ENCODE data around the gene APOC3. TPM values are rescaled to one million over a fixed set of nuclear protein-coding genes. Genes with fewer than 3 reads are reported as not detected.

The APOC3 gene
- not detected for total RNA-seq (ENCODE audit: unreplicated experiment)
- long read RNA-seq, result 0 reads

DNA sequence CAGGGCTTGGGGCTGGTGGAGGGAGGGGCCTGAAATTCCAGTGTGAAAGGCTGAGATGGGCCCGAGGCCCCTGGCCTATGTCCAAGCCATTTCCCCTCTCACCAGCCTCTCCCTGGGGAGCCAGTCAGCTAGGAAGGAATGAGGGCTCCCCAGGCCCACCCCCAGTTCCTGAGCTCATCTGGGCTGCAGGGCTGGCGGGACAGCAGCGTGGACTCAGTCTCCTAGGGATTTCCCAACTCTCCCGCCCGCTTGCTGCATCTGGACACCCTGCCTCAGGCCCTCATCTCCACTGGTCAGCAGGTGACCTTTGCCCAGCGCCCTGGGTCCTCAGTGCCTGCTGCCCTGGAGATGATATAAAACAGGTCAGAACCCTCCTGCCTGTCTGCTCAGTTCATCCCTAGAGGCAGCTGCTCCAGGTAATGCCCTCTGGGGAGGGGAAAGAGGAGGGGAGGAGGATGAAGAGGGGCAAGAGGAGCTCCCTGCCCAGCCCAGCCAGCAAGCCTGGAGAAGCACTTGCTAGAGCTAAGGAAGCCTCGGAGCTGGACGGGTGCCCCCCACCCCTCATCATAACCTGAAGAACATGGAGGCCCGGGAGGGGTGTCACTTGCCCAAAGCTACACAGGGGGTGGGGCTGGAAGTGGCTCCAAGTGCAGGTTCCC is at the start of gene APOC3:
Gene APOC3, plus strand, starts transcription at position 383 of the 659 bp plus-strand sequence. CDS start 676 bp downstream, outside the sequence.
- Mint-ChIP-seq H3K4me1 (ENCODE audit: unreplicated experiment) (peaks cover under 1% of the 10 kb centered on the region), H3K27me3 (ENCODE audit: unreplicated experiment) (peaks cover 6% of the 10 kb centered on the region), H3K36me3 (ENCODE audit: low read depth, unreplicated experiment) (no peaks in the 10 kb centered on the region), H3K27ac (ENCODE audit: unreplicated experiment) (no peak within 1 kb of the TSS), H3K9me3 (ENCODE audit: unreplicated experiment) (no peaks in the 10 kb centered on the region), H3K4me3 (ENCODE audit: unreplicated experiment) (no peak within 1 kb of the TSS)
- DNase-seq (ENCODE audit: low spot score), result no peak
- TF ChIP-seq, protein P1, sequence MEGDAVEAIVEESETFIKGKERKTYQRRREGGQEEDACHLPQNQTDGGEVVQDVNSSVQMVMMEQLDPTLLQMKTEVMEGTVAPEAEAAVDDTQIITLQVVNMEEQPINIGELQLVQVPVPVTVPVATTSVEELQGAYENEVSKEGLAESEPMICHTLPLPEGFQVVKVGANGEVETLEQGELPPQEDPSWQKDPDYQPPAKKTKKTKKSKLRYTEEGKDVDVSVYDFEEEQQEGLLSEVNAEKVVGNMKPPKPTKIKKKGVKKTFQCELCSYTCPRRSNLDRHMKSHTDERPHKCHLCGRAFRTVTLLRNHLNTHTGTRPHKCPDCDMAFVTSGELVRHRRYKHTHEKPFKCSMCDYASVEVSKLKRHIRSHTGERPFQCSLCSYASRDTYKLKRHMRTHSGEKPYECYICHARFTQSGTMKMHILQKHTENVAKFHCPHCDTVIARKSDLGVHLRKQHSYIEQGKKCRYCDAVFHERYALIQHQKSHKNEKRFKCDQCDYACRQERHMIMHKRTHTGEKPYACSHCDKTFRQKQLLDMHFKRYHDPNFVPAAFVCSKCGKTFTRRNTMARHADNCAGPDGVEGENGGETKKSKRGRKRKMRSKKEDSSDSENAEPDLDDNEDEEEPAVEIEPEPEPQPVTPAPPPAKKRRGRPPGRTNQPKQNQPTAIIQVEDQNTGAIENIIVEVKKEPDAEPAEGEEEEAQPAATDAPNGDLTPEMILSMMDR (IDR thresholded peaks at IDR 0.05; ENCODE audit: unreplicated experiment), result no peak

DNA sequence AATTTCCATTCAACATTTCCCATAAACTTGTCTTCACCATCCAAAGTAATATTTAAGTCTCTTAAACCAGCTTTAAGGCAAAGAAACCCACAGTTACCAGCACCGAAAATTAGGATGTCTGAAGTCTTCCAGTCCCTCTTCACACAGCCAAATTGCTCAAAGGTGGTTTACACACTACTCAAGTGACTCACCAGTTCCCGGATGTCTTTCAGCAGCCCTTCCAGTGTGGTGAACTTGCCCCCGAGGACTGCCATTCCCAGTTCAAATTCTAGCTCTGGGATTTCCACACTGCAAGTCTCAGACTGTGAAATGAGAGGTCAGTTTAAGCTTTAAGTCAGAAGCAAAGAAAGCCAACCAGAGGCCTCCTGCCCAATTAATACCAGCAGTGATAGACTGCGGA is 47.0 kb upstream of the APOC3 start:
- no peaks in the 10 kb centered on the region for H3K9me3 Mint-ChIP-seq (ENCODE audit: unreplicated experiment)
- H3K27me3 Mint-ChIP-seq (ENCODE audit: unreplicated experiment), result peaks cover 3% of the 10 kb centered on the region
- no peak overlapping the region for H3K27ac Mint-ChIP-seq (ENCODE audit: unreplicated experiment)
- peaks cover 6% of the 10 kb centered on the region for H3K4me1 Mint-ChIP-seq (ENCODE audit: unreplicated experiment)
- peaks cover 43% of the 10 kb centered on the region for H3K36me3 Mint-ChIP-seq (ENCODE audit: low read depth, unreplicated experiment)
- H3K4me3 Mint-ChIP-seq (ENCODE audit: unreplicated experiment), result no peak overlapping the region
- TF ChIP-seq, protein P1 (IDR thresholded peaks at IDR 0.05; ENCODE audit: unreplicated experiment), result no peak
- DNase-seq (ENCODE audit: low spot score), result no peak

DNA sequence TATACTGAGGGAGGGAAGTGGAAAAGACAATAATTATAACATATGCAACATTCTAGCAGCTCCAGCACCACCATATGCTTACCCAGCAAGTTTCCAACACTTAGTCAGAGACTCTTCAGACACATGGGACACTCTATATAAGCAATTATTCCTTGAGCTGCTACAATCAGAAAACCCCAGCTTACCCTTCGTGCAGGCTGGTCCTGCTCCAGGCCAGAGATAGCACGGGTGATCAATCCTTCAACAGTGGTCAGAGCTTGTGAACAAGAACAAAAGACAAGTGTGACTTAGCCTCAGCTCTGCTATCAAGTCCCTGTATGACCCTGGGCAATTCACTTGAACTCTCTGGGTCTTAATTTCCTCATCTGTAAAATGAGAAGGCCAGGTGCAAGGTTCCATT is 43.4 kb upstream of the APOC3 start:
- no peak for DNase-seq (ENCODE audit: low spot score)
- peaks cover 26% of the 10 kb centered on the region for H3K36me3 Mint-ChIP-seq (ENCODE audit: low read depth, unreplicated experiment)
- H3K27ac Mint-ChIP-seq (ENCODE audit: unreplicated experiment), result no peak overlapping the region
- TF ChIP-seq, protein P1 (IDR thresholded peaks at IDR 0.05; ENCODE audit: unreplicated experiment), result no peak
- peak overlapping the region; percentile 98 for H3K4me3 Mint-ChIP-seq (ENCODE audit: unreplicated experiment)
- H3K27me3 Mint-ChIP-seq (ENCODE audit: unreplicated experiment), result peaks cover 5% of the 10 kb centered on the region
- no peaks in the 10 kb centered on the region for H3K9me3 Mint-ChIP-seq (ENCODE audit: unreplicated experiment)
- H3K4me1 Mint-ChIP-seq (ENCODE audit: unreplicated experiment), result peaks cover 11% of the 10 kb centered on the region

DNA sequence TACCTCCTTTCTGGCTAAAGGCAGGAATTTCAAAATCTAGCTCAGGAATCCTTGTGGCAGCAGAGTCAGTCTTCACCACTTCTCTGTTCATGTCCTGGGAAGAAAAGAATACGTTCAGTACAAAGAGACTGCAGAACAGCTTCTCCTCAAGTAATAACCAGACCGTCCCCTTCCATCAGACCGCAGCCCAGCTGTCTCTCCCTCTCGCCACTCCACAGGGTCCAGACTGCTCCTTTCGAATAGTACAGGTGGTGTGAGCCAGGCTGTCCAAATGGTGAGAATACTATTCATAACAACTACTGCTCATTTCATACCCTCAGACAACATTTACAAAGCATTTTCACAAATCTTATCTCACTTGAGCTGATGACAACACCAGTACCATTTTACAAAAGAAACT is 42.7 kb upstream of the APOC3 start:
- no peak for DNase-seq (ENCODE audit: low spot score)
- TF ChIP-seq, protein P1 (IDR thresholded peaks at IDR 0.05; ENCODE audit: unreplicated experiment), result no peak
- H3K27ac Mint-ChIP-seq (ENCODE audit: unreplicated experiment), result peak overlapping the region; percentile 17
- peaks cover 23% of the 10 kb centered on the region for H3K36me3 Mint-ChIP-seq (ENCODE audit: low read depth, unreplicated experiment)
- H3K9me3 Mint-ChIP-seq (ENCODE audit: unreplicated experiment), result no peaks in the 10 kb centered on the region
- peak overlapping the region; percentile 98 for H3K4me3 Mint-ChIP-seq (ENCODE audit: unreplicated experiment)
- peaks cover 11% of the 10 kb centered on the region for H3K4me1 Mint-ChIP-seq (ENCODE audit: unreplicated experiment)
- peaks cover 8% of the 10 kb centered on the region for H3K27me3 Mint-ChIP-seq (ENCODE audit: unreplicated experiment)

DNA sequence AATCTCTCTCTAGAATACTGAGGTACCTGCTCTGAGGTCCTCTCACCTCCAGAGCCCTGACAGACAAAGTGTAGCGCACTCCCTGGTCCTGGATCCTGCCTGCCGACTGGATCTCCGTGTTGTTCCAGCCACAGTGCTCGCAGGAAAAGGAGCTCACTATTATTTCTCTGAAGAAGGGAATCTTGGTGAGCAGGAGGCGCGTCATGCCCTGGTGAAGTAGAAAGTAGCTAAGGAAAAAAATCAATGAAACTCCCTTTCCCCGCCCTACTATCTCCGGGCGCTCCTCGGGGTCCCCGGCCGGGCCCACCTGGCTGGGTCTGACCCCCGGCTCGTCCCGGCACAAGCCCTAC is 42.3 kb upstream of the APOC3 start:
- TF ChIP-seq, protein P1 (IDR thresholded peaks at IDR 0.05; ENCODE audit: unreplicated experiment), result no peak
- DNase-seq (ENCODE audit: low spot score), result no peak
- Mint-ChIP-seq H3K4me3 (ENCODE audit: unreplicated experiment) (peak overlapping the region; percentile 98), H3K27ac (ENCODE audit: unreplicated experiment) (peak overlapping the region; percentile 17), H3K9me3 (ENCODE audit: unreplicated experiment) (no peaks in the 10 kb centered on the region), H3K36me3 (ENCODE audit: low read depth, unreplicated experiment) (peaks cover 19% of the 10 kb centered on the region), H3K4me1 (ENCODE audit: unreplicated experiment) (peaks cover 11% of the 10 kb centered on the region), H3K27me3 (ENCODE audit: unreplicated experiment) (peaks cover 8% of the 10 kb centered on the region)

Data from endothelial cell (in vitro differentiated cells).